ENCODE results near the gene ADAMTS2. TPM values are rescaled to one million over a fixed set of nuclear protein-coding genes. Genes with fewer than 3 reads are reported as not detected.

Gene ADAMTS2
- total and polyA plus RNA-seq, 2 of the 8 experiments (the other 6 are each of a cell fraction or from before 2014, with no cell fraction given) = 6.6 to 7.3 TPM

GRCh38 chr5:179186801-179187200, 158.5 kb downstream of the ADAMTS2 start:
- no peak overlapping the region for H3K9ac ChIP-seq (replicated peaks in 1 of 4; ENCODE audit: extremely low read depth in 1 of 4, low read depth in 3 of 4, low read length in 3 of 4)
- no peak overlapping the region for H2BK15ac ChIP-seq (ENCODE audit: low read length)
- no peak for FAIRE-seq
- CTCF ChIA-PET (ENCODE audit: partially characterized antibody) = interaction anchor here (1.1 kb wide), 1 partner anchor 74 kb away, joined by 3 read pairs; no protein-coding TSS in a partner anchor
- H3K56ac ChIP-seq (replicated peaks; ENCODE audit: insufficient read length, low read depth, low read length) = no peak overlapping the region
- H2BK5ac ChIP-seq (ENCODE audit: low read depth, low read length) = peak overlapping the region; percentile 73; the same call in 1 of the 2 replicates
- no peaks in the 10 kb centered on the region for H3K79me2 ChIP-seq (ENCODE audit: control insufficient read depth in 1 of 2, insufficient read depth in 2 of 2, low read length in 2 of 2)
- peaks cover 8 to 44% (median 33%) of the 10 kb centered on the region in 4 experiments for H3K4me1 ChIP-seq (replicated peaks in 1 of 4; ENCODE audit: control insufficient read depth in 3 of 4, insufficient read depth in 4 of 4, low read length in 3 of 4)
- H3K4ac ChIP-seq (replicated peaks; ENCODE audit: insufficient read length, low read depth, low read length) = no peak overlapping the region
- H4K20me1 ChIP-seq (replicated peaks in 1 of 2; ENCODE audit: control insufficient read depth in 1 of 2, insufficient read depth in 2 of 2, low read length in 2 of 2) = no peaks in the 10 kb centered on the region
- peak overlapping the region; percentile 90 for H3K18ac ChIP-seq (ENCODE audit: extremely low read depth, low read length)
- TF ChIP-seq EZH2 (IDR thresholded peaks at IDR 0.05; ENCODE audit: low read depth, low read length, severe bottlenecking) = no peak
- no peak for TF ChIP-seq USF2 (IDR thresholded peaks at IDR 0.05; ENCODE audit: low read length)
- TF ChIP-seq MAFK (IDR thresholded peaks at IDR 0.05; ENCODE audit: low read depth, low read length) = no peak
- no peak overlapping the region for H4K5ac ChIP-seq (ENCODE audit: insufficient read length, low read depth, low read length)
- 79% methylated on average over 12 of the region's 12 CpGs; no CpG with 5 or more reads in 1 of the 2 experiments for WGBS, 2 experiments (ENCODE audit: extremely low coverage in 1 of 2, insufficient coverage in 1 of 2, insufficient read length in 1 of 2, insufficient replicate concordance in 2 of 2, low coverage in 1 of 2, low lambda C conversion rate in 2 of 2, missing lambda C conversion rate in 1 of 2)
- H2AK5ac ChIP-seq (ENCODE audit: low read depth, low read length) = 0 out of 2 replicates have a peak overlapping the region, but pooled peaks have one; percentile 24
- no peak overlapping the region for H3K23ac ChIP-seq (ENCODE audit: insufficient read length)
- no peak overlapping the region for H2AFZ ChIP-seq (ENCODE audit: low read length)
- H3K14ac ChIP-seq (ENCODE audit: insufficient read length) = no peak overlapping the region
- H2BK120ac ChIP-seq (replicated peaks; ENCODE audit: low read depth, low read length) = no peak overlapping the region
- no peaks in the 10 kb centered on the region for H3K9me3 ChIP-seq (ENCODE audit: insufficient read depth in 2 of 2, low read depth in 1 of 2, low read length in 1 of 2)
- H4K91ac ChIP-seq (replicated peaks; ENCODE audit: insufficient read length, low read length) = peak overlapping the region; percentile 85
- 0 out of 2 replicates have a peak overlapping the region, but pooled peaks have one; percentile 61 for H2BK20ac ChIP-seq (ENCODE audit: low read length)
- no peaks in the 10 kb centered on the region for H3K27me3 ChIP-seq (replicated peaks in 1 of 4; ENCODE audit: control insufficient read depth in 3 of 4, extremely low read depth in 1 of 4, insufficient read depth in 3 of 4, low read length in 3 of 4)
- no peaks in the 10 kb centered on the region for H3K36me3 ChIP-seq (ENCODE audit: control insufficient read depth in 2 of 4, insufficient read depth in 4 of 4, low read length in 3 of 4)
- peak overlapping the region; percentile 29; the same call in 1 of the 2 replicates for H2BK12ac ChIP-seq (ENCODE audit: low read depth, low read length)
- no peaks in the 10 kb centered on the region for H3K23me2 ChIP-seq (ENCODE audit: low read depth, low read length)
- no peak overlapping the region for H3K4me3 ChIP-seq (ENCODE audit: extremely low read depth in 1 of 4, insufficient read depth in 2 of 4, low read depth in 3 of 4, low read length in 4 of 4)
- POLR2A ChIA-PET (ENCODE audit: partially characterized antibody) = interaction anchor here (1.2 kb wide), 1 partner anchor 23 kb away, joined by 3 read pairs; no protein-coding TSS in a partner anchor
- DNase-seq (ENCODE audit: low read depth in 1 of 2, low spot score in 2 of 2) = no peak
- peak overlapping the region in 1 of 2 experiments; percentile 19; a peak in 1 of 4 replicates for H3K4me2 ChIP-seq (ENCODE audit: insufficient read depth in 1 of 2, low read depth in 2 of 2, low read length in 2 of 2)
- no peaks in the 10 kb centered on the region for H3K79me1 ChIP-seq (ENCODE audit: low read depth, low read length)
- no peak overlapping the region for H3K27ac ChIP-seq (ENCODE audit: low read depth, low read length)
- H4K8ac ChIP-seq (ENCODE audit: extremely low read depth, insufficient read depth, low read length) = no peak overlapping the region
